HG02938 (cell line): ENCODE results near the gene CFL1.
"Not testable (repeated sequence)": the region's sequence is repeated elsewhere in the genome, so short reads cannot be mapped to it uniquely, and the experiment has no call there.

Experiments used
- ATAC-seq: cut with Tn5 transposase; IDR thresholded peaks from one replicate; pipeline ENCODE4 v1.9.1; 2021; ENCODE audit warnings: mild to moderate bottlenecking, moderate library complexity; ENCODE audit not compliant: unreplicated experiment

CFL1 gene

GRCh38 chr11:65857853-65858680 lies at the start of gene CFL1:
Gene CFL1, minus strand, starts transcription at chr11:65858180. Its CDS starts 81 bp downstream, at chr11:65858099.
- peak; percentile 42 for ATAC-seq

GRCh38 chr11:65906602-65907001 lies 48.6 kb upstream of the CFL1 start:
- no peak for ATAC-seq

- no peak for ATAC-seq
Measured at GRCh38 chr11:65903715-65904114, 45.7 kb upstream of the CFL1 start.

- ATAC-seq = no peak
Measured at GRCh38 chr11:65903068-65903481, 45.1 kb upstream of the CFL1 start.

GRCh38 chr11:65900899-65901180 lies 42.9 kb upstream of the CFL1 start:
- no peak for ATAC-seq

GRCh38 chr11:65900125-65900898 lies 42.3 kb upstream of the CFL1 start, which contains the start of gene FOSL1:
Gene FOSL1, minus strand, starts transcription at chr11:65900388. Its CDS starts 49 bp downstream, at chr11:65900339.
- ATAC-seq = peak; percentile 54

GRCh38 chr11:65899356-65900124 lies 41.6 kb upstream of the CFL1 start:
- ATAC-seq = no peak

- no peak for ATAC-seq
Measured at GRCh38 chr11:65898656-65899355, 40.8 kb upstream of the CFL1 start.

- ATAC-seq = no peak
Measured at GRCh38 chr11:65897020-65897471, 39.1 kb upstream of the CFL1 start.

- no peak for ATAC-seq
Measured at GRCh38 chr11:65896034-65896999, 38.3 kb upstream of the CFL1 start.

GRCh38 chr11:65895482-65895981 lies 37.6 kb upstream of the CFL1 start:
- no peak for ATAC-seq

GRCh38 chr11:65894034-65894591 lies 36.1 kb upstream of the CFL1 start:
- ATAC-seq = no peak

- no peak for ATAC-seq
Measured at GRCh38 chr11:65892661-65893317, 34.8 kb upstream of the CFL1 start.

GRCh38 chr11:65892137-65892540 lies 34.2 kb upstream of the CFL1 start:
- ATAC-seq = not testable (repeated sequence)

- no peak for ATAC-seq
Measured at GRCh38 chr11:65891219-65892136, 33.5 kb upstream of the CFL1 start.

- ATAC-seq = peak; percentile 37
Measured at GRCh38 chr11:65890324-65891218, 32.6 kb upstream of the CFL1 start, which contains the start of gene CCDC85B. Gene CCDC85B, plus strand, starts transcription at chr11:65890673. Its CDS starts 111 bp downstream, at chr11:65890784.
